HG03103 (cell line): Measurements from ENCODE around the gene DPP7.
"Not testable (repeated sequence)": the region's sequence is repeated elsewhere in the genome, so short reads cannot be mapped to it uniquely, and the experiment has no call there.

Experiments used
- ATAC-seq: cut with Tn5 transposase; IDR thresholded peaks from one replicate; pipeline ENCODE4 v1.9.1; 2021; ENCODE audit warnings: low read depth; ENCODE audit not compliant: unreplicated experiment

The DPP7 gene

DNA sequence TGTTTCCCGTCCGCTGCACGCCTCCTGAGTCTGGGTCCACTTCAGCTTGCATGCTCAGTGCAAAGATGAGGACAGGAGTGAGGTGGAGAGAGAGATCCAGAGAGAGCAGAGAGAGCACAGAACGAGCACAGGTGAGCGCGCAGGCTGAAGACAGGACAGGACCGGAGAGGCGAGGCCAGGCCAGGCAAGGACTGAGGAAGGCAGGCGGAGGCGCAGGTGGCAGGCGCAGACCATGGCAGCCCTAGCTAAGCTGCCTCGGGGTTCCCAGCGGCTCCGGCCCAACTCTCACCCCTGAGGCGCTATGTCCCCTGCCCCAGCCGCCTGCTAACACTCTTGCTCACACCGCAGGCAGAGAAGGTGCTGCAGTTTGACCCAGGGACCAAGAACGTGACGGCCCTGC is 34.1 kb upstream of the DPP7 start:
- ATAC-seq, result no peak

DNA sequence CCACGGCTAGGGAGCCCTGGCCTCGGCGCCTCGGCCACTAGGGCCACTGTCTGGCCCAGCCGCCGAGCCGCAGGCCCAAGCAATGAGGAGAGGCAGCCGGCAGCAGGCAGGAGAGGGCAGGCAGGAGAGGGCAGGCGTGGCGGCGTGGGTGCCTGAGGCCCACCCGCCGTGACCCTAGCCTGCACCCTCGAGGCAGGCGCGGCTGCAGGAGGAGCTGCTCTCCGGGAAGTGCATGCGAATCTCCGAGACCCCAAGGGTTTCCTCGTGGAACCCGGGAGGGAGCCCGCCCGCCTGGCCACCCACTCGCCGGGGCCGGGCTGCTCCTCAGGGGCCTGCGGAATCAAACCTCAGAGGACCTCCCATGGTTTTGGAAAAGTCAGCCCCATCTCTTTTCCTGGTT is 33.7 kb upstream of the DPP7 start:
- ATAC-seq, result no peak

DNA sequence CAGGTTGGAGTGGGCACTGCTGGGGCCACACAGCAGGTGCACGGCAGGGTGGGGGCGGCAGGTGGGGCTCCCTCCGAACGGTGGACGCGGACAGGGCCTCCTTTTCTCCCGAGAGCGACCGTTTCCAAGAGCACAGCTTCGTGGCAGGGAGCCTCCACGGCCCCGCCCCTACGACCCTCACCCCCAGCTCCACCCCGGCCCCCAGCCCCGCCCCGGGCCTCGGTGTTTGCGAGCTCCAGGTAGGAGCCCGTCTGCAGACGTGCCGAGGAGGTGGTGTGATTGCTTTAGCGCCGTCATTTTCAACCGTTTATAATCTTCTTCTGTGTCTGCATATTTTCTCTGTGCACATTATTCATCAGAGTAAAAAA is 33.2 kb upstream of the DPP7 start:
- no peak for ATAC-seq

DNA sequence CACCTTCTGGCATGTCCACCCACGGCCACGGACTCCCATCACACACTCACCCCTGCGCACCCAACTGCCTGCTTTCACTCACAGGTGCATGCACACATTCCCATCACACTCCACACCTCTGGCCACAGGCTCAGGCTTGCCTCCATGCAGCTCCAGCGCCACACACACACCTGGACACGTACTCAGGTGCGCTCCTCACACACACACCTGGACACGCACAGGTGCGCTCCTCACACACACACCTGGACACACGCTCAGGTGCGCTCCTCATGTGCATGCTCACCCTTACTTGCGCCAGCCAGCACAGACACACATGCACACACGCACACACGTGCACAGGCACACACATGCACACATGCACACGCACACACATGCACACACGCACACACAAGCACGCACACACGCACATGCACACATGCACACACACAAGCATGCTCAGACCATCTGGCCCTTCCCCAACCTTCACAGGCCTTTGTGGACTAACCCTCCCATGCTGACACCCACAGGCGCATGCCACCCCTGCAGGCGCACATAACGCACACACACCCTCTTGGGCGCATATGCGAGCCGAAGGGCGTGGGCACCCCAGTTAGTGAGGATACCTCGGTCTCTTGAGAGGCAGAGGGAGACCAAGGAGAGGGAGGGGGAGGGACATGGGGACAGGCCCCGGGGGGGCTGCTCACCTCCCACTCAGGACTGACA is 32.7 kb upstream of the DPP7 start:
- no peak for ATAC-seq

DNA sequence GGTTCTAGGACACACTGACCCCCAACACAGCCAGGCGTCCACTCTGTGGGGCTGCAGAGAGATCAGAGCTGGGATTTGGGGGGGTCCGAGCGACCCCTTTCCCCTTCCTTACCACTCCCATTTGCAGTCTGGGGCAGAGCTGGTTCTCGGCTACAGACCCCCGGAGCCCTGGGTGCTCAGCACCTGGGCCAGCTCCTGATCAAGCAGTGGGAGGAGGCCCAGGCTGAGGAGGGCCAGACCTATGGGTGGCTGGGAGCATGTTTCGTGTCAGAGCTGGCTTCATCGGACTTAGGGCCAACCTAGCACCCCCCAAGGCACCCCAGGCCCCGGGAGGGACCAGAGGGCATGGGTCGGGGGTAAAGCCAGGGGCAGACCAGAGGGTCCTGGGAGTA is 32.0 kb upstream of the DPP7 start:
- ATAC-seq, result no peak

DNA sequence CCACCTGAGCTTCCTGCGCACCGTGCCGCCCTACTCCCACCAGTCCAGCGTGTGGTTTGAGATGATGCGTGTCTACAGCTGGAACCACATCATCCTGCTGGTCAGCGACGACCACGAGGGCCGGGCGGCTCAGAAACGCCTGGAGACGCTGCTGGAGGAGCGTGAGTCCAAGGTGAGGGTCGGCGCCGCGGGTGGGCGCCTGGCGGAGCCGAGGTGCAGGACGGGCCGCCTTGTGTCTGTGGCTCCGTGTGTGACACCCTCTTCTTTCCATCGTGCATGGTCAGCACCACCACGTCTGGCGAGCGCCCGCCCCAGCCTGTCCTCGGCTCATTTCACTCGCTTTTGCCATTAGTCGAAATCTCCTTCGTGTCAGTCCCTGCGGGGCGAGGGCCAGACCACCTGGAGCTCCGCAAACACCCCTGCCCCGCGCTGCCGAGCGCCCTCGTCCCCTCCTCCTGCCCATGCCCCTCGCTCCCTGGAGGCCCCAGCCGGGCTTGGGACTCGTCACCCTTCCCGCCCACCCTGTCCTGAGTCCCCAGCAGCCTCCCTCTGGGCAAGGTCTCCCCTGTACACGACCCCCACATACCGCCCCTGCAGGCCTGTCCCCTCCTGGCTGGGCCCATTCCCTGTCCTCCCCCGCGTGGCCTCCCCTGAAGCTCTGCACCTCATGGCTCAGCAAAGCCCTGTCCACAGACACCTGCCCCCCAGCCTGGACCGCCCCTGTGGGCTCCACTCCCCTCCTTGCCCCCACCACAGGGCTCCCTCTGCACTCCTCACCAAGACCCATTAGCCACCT is 31.4 kb upstream of the DPP7 start:
- ATAC-seq, result no peak

DNA sequence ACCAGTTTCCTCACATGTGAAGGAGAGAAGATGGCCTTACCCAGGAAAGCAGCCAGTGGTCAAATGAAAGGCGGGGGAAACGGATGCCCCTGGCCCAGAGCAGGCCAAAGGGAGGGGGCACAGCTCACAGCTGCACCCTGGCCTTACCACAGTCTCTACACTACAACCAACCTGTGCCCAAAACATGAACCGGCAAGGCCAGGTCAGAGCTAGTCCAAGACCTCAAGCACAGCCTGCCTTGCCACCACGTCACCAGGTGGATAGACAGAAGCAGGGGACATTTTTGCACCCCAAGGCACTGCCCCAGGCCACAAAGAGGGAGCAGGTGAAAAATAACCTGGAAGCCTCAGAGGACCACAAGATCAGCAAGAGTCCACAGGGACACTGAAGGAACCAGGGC is 28.9 kb upstream of the DPP7 start:
- no peak for ATAC-seq

DNA sequence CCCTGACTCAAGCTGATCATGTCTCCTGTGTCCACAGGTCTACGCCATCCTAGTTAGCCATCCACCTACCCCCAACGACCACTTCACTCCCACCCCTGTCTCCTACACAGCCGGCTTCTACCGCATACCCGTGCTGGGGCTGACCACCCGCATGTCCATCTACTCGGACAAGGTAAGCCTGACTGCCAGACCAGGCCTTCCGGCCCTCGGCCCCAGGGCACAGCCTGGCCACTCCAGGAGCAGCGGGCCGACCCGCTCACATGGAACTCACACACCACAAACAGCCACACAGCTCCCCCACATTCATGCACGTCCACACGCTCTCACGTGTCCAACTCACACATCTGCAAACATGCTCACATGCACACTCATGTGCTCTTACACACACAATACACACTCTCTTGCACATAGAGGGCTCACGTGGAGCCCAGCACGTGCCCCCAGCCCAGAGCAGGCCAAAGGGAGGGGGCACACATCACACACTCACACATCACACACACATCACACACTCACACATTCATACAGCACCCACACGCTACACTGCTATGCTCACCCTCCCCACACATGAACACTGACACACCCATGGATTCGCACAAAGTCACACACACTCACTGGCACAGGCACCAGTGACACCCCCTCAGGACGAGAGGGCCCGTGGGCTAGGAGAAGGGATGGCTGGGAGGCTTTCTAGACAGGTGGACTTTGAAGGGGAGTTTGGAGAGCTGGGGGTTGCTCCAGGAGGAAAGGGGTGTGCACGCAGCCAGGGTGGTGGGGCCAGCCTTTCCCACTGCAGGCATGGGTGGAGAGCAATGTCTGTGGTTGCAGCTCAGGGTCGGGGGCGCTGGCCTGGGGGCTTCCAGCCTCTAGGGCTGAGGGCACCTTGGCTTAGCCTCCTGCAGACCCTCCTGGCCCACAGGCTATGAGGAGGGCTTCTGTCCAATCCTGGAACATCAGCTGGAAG is 27.7 kb upstream of the DPP7 start:
- ATAC-seq, result no peak

DNA sequence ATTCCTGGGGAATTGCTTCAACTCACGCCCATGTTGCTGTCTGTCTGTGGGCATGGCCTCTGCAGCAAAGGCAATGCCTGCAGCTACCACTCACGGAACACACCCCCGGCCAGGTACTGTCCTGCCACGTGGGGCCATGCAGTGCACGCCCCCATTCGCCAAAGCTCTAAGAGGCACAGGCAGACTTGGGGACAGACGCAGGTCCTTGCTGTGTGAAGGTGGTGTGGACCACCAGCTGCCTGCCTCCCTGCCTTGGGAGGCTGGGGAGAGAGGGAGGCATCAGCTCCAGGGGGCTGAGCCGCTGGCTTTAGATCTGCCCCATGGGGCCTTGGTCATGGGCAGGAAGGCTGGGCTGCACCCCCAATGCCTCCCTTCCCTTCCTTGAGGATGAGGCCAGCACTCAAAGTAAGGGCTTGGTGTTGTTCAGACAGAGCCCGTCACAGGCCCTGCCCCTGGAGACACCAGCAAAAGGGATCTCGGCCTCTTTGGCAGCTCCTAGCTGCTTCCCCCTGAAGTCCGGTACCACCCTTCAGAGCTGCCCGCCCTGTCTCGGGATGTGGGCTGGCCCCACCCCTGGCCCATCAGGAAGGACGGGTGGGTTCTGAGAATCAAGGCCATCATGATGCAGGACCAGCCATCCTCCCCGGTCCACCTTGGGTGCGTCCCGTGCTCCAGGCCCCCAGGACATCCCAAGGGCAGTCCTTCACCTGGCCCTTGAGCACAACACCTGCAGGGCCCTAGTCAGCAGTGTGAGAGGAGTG is 26.7 kb upstream of the DPP7 start:
- ATAC-seq, result no peak

DNA sequence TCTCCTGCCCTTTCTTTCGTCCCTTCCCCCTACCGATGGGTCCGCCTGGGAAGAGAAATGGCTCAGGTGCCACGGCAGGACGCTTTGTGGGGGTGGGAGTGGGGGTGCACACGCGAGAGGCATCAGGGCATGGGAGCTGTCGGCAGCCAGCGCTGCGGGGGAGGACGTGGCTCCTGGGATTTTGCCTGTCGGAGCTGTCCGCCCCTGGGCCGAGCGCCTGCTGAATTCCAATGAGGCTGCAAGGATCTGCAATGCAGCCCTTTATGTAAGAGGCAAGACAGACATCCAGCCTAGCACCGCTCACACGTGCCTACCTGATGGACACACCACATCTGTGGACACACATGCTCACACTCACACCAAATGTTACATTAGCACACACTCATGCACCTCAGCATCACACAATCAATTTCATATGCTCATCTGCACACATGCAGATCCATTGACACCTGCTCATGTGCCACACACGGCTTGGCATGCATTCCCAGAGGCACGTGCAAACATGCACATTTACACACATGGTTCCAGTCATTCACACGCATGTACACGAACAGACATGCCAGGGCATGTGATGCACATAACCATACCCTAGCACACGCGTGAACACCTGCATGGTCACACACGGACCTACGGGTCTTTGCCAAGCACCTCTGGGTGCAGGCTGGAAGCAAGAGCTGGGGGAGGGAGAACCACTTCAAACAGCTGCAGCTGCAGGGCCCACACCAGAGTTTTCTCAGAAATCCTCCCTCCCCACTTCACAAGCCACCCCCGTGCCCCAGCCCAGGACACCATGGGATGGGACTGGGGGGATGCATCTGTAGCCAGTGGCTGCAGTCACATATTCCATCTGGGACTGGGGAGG is 25.8 kb upstream of the DPP7 start:
- no peak for ATAC-seq

DNA sequence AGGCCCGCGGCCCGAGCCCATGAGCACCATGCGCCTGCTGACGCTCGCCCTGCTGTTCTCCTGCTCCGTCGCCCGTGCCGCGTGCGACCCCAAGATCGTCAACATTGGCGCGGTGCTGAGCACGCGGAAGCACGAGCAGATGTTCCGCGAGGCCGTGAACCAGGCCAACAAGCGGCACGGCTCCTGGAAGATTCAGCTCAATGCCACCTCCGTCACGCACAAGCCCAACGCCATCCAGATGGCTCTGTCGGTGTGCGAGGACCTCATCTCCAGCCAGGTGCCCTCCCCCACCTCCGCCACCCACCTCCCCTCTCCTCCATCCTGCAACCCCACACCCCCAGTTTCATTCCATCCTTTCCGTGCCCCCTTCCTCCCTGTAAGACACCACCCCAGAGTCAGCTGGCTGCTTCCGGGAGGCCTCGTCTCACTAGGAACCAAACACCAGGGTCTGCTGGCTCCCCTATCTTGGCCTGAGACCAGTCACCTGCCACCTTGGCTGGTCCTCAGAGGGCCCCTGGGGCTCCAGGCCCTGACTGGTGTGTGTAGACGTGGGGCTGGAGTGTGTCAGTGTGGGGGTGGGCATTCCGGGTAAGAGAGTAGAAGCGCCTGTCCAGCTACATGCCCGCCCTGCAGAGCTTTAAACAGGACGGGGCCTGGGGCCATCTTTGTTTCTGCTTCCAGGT is 25.1 kb upstream of the DPP7 start:
- no peak for ATAC-seq

DNA sequence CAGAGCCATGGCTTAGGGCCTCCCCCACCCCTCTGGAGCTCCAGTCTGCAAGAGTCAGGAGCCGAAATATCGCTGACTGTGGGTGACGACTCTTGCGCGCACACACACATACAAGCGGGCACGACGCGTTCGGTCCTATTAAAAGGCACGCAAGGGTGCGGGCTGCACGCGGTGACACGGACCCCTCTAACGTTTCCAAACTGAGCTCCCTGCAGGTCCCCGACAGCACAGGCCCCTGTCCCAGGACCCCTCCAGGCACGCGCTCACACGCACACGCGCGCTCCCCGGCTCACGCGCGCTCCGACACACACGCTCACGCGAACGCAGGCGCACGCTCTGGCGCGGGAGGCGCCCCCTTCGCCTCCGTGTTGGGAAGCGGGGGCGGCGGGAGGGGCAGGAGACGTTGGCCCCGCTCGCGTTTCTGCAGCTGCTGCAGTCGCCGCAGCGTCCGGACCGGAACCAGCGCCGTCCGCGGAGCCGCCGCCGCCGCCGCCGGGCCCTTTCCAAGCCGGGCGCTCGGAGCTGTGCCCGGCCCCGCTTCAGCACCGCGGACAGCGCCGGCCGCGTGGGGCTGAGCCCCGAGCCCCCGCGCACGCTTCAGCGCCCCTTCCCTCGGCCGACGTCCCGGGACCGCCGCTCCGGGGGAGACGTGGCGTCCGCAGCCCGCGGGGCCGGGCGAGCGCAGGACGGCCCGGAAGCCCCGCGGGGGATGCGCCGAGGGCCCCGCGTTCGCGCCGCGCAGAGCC is 24.4 kb upstream of the DPP7 start, which contains the start of gene GRIN1:
Gene GRIN1, plus strand, starts transcription at position 433 of the 746 bp plus-strand sequence. CDS start 333 bp downstream, outside the sequence.
- no peak for ATAC-seq

DNA sequence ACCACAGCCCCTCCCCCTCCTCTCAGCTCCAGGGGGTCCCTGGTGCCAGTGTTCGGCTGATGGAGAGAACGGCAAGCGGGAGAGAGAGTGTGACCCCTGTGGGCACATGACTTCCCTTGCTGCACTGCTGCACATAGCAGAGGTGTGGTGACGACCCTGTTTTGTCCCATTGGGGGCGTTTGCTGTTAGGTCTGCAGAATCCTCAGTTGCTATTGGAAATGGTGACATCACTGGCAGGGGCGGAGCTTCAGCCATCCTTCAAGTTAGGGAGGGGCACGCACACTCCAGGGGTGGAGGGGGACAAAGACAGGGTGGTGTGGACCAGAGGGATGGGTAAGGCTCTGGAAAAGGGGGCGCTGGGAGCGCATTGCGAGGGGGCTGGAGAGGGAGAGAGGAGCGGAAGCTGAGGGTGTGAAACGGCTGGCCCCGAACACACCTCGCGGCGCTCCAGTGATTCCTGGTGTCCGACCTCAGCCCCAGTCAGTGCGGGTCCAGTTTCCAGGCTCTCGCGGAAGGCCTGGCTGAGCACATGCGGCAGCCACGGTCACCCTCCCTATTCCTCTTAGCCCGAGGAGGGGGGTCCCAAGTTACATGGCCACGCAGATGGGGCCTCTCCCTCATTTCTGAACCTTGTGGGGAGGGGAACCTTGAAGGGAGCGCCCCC is 23.7 kb upstream of the DPP7 start:
- ATAC-seq, result no peak

DNA sequence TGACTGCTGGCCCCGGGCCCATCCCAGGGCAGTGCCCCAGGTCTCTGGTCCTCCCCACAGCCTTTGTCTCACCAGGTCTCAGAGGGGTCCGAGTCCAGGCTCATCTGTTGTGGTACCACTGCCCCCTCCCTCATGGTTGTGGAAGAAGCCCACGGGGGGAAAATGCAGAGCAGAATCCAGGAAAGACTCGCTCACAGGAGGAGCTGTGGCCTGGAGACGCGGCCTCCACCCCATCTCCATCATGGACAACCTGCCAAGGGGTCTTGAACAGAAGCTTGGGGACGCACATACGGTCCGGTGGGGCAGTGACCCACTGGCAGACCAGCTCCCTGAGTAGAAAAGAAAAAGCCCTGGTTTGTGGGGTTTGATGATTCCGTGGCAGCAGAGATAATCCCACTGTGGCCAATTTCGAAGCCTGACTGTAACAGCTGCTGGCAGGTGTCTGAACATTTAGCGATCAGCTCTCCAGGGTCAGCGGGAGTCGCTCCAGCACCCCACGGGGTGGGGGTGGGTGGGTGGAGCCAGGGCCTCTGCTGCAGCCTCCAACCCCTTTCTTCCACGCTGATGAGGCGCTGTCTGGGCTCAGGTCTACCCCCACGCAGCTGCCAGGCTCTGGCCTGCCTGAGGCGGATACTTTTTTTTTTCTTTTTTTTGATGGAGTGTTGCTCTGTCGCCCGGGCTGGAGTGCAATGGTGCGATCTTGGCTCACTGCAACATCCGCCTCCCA is 22.5 kb upstream of the DPP7 start:
- no peak for ATAC-seq

DNA sequence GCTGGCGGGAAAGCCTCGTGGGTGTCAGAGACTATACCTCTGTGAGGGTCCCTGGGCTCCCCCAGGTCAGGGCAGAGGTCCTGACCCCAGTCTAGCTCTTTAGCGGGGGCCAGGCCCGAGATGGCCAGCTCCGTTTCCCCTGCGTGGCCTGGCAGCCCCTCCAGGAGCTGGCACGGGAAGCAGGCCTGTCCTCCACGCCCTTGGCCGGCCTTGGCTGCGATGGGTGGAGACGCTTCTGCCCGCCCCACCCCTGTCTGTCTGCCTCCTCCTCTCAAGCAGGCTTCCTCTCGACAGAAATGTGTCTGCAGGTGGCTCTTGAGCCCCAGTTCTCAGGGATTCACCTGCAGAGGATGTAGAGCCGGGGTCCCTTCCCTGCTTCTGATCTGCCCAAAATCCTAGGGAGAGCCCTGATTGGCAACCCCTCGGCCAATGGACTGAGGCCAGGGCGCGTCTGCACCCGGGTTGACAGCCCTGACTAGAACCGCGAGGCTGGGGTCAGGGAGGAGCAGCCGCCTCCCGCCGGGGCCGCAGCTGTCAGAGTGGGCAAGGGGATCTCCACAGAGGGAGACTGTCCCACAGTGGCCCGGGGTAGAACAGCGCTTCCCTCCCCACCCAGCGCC is 21.8 kb upstream of the DPP7 start:
- ATAC-seq, result no peak

DNA sequence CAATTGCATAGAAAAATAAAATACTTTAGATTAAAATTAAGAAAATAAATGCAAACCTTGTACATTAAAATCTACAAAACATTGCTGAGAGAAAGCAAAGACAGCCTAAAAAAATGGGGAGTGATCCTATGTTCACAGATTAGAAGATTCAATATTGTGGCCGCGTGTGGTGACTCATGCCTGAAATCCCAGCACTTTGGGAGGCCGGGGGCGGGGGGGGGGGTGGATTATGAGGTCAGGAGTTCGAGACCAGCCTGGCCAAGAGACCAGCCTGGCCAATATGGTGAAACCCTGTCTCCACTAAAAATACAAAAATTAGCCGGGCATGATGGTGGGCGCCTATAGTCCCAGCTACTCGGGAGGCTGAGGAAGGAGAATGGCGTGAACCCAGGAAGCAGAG is 20.6 kb upstream of the DPP7 start:
- not testable (repeated sequence) for ATAC-seq

DNA sequence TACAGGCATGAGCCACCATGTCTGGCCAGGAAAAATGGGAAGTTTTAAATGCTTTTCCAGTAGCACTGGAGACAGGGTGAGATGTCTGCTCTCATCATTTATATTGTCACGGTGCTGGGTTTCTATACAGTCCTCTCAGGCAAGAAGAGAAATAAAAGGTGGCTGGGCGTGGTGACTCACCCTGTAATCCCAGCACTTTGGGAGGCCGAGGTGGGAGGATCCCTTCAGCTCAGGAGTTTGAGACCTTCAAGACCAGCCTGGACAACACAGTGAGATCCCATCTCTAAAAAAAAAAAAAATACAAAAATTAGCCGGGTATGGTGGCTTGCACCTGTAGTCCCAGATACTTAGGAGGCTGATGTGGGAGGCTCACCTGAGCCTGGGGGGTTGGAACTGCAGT is 19.7 kb upstream of the DPP7 start:
- ATAC-seq, result no peak
